Lower leg skin (tissue), 3 donors: Measurements from ENCODE around the gene ATP5ME.

ENCODE experiments used
- POLR2A ChIP-seq, 2 donors: fragments of 450-650 bp; IDR thresholded peaks; one replicate each; pipeline ENCODE4 v1.6.1; 2016 to 2017; ENCODE audit warnings: antibody characterized with exemption in 2 of 2, mild to moderate bottlenecking in 1 of 2, moderate library complexity in 1 of 2
- TF ChIP-seq, protein P1 (sequence below), 3 donors: fragments of 450-650 bp; IDR thresholded peaks; one replicate each; pipeline ENCODE4 v1.5.1; 2016; ENCODE audit warnings: antibody characterized with exemption in 3 of 3, mild to moderate bottlenecking in 3 of 3, moderate library complexity in 2 of 3

DNA sequence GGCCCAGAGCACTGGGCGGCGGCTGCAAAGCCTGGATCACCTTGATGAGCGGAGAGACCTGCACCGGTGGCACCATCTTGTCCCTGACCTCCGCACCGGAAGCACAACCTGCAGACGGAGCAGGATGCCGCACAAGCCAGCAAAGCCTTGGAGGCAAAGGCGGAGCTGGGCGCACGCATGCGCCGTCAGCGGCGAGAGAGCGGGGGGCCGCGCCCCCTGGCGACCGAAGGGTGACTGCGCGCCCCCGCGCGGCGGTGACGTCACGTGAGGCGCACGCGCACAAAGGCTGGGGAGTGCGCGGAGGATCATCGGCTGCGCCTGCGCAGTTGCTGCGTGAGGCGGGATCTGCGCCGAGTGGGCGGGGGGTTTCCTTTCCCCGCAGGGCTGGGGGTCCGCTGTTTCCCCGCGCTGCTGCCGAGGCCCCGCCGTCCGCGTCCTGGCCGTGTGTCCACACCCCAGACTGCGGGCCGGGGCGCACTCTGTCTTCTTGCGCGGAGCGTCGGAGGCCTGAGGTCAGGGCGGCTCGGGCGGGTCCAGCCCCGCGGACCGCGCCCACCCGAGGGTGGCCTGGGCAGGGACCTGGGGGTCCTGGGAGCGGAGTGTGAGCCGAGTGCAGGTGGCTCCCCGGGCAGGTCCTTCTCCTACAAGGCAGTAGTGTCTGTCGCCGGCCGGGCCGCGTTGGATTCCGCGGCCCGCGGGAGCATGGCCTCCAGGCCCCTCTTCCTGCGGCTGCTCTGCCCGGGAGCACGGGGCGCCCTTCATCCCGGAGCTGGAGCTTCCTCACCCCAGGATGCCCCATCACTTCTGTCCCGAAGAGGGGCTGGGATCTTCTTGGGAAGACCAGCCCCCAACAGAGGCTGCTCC lies at the start of gene ATP5ME, which contains the start of gene MYL5:
- TF ChIP-seq, protein P1, sequence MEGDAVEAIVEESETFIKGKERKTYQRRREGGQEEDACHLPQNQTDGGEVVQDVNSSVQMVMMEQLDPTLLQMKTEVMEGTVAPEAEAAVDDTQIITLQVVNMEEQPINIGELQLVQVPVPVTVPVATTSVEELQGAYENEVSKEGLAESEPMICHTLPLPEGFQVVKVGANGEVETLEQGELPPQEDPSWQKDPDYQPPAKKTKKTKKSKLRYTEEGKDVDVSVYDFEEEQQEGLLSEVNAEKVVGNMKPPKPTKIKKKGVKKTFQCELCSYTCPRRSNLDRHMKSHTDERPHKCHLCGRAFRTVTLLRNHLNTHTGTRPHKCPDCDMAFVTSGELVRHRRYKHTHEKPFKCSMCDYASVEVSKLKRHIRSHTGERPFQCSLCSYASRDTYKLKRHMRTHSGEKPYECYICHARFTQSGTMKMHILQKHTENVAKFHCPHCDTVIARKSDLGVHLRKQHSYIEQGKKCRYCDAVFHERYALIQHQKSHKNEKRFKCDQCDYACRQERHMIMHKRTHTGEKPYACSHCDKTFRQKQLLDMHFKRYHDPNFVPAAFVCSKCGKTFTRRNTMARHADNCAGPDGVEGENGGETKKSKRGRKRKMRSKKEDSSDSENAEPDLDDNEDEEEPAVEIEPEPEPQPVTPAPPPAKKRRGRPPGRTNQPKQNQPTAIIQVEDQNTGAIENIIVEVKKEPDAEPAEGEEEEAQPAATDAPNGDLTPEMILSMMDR (IDR thresholded peaks at IDR 0.05), result peak in 1 of 3 donors; percentile 64
- TF ChIP-seq POLR2A (IDR thresholded peaks at IDR 0.05), result peak in 1 of 2 donors; percentile 54
